Forelimb muscle (tissue), 1 donor: ENCODE data around the gene CLSTN2. TPM values are rescaled to one million over a fixed set of nuclear protein-coding genes. Genes with fewer than 3 reads are reported as not detected.

Source experiments
- DNase-seq: peaks from one replicate; pipeline ENCODE4 v3.0.0-alpha.2; 2013; ENCODE audit warnings: low read depth
- polyA plus RNA-seq: library from polyadenylated mRNA; unstranded; fragments of 120-200 nt; gene quantifications from one replicate; pipeline ENCODE4 v1.2.1, GENCODE V29; 2013; ENCODE audit not compliant: insufficient read length

The CLSTN2 gene
- polyA plus RNA-seq, 1 donor, result 2.1 TPM

DNA sequence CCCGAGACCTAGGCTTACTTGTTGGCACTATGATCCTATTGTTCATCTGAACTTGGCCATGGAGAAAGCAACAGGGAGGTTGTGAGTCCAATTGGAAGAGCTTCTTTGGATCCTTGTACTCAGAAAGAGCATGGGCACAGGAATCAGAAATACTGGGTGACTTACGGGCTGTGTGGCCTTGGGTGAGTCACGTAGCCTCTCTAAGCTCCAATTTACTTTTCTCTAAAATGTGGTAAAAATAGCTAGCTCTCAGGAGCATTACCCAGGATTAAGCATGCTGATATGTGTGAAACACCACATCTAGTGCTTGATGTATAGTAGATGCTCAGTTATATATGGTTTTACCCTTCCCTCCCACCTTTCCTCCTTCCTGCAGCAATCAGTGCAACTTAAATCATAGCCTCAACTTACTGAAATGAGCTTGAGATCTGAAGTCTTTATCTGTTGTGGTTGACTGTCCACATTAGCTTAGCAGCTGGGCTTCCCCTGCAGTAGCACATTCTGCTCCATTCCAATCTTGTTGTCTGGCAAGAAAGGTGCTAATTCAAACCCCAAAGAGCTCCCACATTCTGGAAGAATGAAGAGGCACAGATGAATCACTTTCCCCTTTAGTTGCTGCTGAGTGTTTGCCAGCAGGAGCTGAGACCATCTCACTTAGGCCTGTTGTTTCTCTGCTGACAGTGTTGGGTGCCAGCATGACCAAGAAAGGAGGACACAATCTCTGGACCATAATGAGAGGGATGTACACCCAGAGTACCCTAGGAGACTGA lies 443.8 kb downstream of the CLSTN2 start:
- DNase-seq, result no peak

DNA sequence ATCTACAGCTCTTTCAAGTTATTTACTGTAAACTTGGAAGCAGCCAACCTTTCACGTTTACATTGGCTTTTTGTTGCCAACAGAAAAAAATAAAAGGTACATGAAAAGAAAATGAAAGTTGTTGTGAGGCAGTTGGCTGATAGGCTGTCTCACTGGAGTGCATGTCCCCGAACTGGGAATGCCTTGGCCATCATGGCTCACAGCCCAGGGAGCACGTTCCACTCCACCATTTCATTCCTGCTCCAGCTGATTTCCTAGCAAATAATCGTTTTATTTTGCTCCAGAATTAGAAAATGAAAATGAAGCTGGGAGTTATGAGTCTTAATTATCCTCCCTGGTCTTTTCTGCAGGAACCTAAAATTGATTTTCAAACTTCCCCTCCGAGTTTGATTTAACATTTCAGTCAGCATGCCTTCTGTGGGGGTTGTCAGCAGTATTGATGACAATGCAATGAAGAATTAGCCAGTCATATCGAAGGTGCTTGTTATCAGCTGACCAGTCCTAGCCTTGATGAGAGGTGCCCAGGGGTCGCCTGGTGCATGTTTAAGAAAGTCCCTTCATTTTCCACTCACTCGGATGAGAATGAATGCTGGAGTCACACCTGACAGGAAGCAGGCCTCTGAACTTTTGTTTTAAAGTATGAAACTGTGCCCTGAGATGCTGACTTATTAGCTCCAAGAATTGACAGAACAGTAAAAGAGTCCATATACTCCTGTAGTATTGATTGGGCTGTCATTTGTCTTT lies 449.2 kb downstream of the CLSTN2 start:
- no peak for DNase-seq

GRCh38 chr3:140384876-140385275 lies 449.9 kb downstream of the CLSTN2 start:
- DNase-seq, result no peak

DNA sequence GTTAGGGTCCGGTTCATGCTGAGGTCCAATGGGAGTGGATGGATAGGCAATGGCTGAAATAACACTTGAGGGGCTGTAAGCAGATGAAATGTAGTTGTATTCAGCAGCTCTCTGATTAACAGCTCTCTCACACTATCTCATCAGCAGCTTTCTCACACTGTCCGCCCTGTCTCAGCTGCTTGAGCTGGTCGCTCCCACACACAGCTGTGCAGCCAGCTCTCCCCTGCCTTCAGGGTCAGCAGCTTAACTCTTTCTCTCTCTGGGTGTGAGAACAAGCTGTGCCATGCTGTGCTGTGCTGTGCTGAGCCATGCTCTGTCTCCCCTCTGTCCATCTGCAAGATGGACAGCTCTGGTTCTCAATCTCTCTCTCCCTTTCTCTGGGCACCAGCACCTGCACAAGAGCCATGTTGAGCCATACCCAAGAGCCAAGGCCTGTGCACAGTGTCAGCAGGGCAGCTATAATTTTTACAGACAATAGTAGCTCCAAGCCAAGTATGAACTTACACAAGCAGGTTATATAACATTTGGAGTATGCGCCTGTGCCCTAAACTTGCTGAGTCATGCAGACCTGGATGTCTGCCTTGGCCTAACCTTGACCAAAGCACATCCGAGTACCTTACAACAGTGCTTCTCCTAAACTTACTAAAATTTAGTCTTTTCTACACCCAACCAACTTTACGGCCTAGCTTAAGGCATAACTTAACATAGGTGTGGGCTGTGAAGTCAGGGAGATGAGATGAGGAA lies 451.5 kb downstream of the CLSTN2 start:
- DNase-seq, result no peak

DNA sequence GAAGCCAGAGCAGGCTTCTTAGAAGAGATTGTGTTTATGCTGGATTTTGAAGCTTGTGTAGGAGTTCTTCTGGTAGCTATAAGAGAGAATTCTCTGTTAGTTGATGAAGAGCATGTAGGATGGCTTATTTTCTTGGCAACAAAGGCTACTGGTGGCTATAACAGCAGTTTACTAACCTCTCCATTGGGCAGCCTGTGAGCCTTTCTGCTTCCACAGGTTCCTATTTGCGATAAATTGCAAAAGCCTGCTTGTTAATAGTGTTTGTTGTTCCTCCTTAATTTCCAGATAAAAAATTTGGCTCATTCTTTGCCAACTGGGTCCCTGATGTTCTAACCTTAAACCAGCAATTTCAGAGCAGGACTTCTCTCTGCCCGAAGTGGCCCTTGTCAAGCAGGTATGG lies 452.3 kb downstream of the CLSTN2 start:
- no peak for DNase-seq

DNA sequence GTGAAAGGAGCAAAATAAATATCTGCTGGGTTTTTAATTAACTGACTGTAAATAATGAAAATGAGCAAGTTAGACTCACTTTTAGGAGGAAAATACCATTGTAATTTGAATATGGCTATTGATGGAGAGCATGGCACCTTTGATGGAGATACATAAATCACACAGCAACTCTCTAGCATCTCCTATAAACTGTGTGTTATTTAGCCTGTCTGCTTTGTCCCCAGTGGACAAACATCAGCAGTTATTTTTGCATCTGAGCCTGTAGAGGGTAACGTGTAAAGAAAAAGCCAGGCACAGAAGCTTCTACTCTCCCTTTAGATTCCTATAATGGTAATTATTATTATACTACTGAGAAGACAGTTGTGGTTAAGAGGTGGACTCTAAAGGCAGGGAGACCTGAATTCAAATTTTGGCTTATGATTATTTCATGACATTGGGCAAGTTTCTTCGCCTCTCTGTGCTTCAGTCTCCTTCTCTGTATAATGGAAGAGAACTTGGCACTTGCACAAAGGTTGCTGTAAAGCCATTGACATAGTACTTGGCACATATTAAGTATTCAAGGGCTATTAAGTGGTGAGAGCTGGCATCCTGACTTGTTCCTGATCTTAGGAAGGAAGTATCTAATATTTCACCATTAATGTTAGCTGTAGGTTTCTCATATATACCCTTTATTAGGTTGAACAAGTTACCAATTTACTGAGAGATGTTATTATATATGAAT lies 453.4 kb downstream of the CLSTN2 start:
- DNase-seq, result no peak

DNA sequence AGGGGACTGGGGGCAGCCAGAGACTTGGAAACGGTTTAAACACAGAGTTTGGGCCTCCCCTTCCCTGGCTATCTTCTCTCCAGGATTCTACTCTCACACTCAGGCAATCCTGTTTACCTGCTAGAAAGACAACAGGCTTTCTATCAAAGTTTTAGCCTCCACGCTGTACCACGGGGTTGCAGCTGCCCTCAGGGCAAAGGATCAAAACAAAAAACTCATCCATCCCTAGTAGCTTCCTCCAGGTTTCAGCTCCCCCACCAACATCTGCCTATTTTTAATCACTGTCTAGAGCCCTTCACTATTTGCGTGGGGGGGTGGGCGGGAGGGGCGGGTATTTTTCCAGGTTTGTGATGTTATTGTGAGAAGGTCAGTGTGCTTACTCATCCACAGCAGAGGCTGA lies 456.1 kb downstream of the CLSTN2 start:
- DNase-seq, result no peak

DNA sequence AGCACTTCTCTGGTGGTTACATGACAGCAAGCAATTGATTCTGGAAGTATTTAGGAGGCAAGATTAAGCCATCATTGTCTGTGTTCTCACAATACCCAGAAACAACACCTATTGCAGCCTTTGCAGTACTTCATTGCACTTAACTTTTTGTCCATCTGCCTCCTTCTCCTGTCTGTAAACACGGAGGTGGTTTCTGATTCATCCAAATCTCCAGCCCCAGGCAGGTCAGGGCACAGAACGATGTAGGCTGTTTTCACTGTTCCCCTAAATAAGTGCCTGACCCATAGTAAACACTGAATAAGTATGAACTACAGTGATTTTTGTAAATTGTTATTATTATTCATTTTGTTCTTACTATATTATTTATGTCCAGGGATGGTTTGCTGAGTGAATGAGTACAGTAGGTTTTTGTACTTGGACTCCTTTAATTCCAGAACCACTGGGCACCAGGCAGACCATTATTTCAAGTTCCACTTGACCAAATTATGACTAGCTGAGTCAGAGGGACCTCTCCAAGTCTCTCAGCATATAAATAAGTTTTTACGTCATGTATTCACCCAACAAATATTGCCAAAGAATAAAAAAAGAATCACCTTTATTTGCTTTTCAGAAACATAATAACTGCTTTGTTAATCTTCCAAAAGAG lies 459.6 kb downstream of the CLSTN2 start:
- no peak for DNase-seq

GRCh38 chr3:140395134-140396075 lies 460.4 kb downstream of the CLSTN2 start:
- no peak for DNase-seq

DNA sequence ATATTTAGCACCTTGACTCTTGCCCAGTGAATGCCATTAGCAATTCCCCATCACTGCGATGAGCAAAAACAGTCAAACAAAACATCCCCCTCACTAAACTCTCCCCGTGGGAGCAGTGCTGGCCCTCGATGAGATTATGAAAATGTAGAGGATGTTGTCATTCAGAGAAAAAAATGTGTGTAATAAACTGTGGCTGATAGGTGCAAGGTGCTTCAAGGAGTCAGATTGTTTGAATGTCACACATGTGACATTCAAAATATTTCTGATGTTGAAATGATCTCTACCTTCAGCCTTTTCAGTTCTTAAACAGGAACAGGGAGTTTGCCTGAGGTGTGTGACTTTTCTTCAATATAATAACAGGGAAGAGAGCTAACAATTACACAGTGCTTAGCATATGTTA lies 461.1 kb downstream of the CLSTN2 start:
- DNase-seq, result no peak

- DNase-seq, result no peak
Measured at GRCh38 chr3:140397847-140398246, 462.9 kb downstream of the CLSTN2 start.

- no peak for DNase-seq
Measured at GRCh38 chr3:140398387-140398786, 463.4 kb downstream of the CLSTN2 start.

DNA sequence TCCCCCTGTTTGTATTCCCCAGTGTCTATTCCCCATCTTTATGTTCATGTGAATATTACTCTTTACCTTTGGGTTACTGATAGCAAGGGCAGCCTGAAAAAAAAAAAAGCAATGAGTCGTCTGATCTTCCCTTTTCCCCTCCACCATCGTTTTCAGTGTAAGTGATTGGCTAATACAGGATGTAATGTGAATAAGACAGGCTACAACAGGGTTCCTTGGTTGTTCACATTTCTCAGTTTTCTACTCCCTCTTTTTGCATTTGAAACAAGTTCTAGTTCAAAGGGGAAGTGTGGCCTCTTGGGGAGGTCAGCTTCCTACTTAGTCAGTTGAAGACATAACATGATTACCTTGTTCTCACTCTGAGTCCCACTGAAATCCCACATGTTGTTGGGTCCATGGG lies 464.9 kb downstream of the CLSTN2 start:
- no peak for DNase-seq

GRCh38 chr3:140403079-140403478 lies 468.1 kb downstream of the CLSTN2 start:
- DNase-seq, result no peak

DNA sequence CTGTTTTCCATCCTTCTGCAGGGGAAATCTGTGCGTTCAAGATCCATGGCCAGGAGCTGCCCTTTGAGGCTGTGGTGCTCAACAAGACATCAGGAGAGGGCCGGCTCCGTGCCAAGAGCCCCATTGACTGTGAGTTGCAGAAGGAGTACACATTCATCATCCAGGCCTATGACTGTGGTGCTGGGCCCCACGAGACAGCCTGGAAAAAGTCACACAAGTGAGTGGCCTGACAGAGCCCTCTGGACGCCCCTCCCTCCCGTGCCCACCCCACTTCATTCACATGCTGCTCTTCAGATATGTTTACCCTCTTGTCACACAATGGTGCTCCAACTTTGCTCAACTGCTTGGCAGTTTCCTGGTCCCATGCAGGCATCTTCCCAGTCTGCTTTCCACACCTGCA lies 468.6 kb downstream of the CLSTN2 start:
- DNase-seq, result no peak

DNA sequence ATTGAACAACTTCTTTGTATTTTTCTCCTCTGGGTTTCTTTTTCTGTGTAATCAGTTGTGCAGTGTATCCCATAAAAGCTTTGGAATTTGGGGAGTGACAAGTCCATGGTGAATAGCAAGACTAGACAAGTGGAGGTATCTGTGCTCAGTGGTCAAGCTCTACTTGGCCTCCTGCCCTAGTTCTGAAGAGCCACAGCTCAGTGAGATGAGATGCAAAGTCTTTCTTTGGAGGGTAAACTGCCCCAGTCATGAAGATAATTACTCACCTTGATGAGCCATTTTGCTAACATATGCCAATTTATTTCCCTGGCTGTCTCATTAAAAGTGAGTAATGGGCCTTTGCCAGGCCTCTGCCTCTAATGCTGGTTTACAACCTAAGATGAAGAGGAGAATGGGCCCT lies 471.7 kb downstream of the CLSTN2 start:
- DNase-seq, result no peak

GRCh38 chr3:140408252-140408651 lies 473.3 kb downstream of the CLSTN2 start:
- no peak for DNase-seq

GRCh38 chr3:140416666-140417065 lies 481.7 kb downstream of the CLSTN2 start:
- no peak for DNase-seq

GRCh38 chr3:140420621-140421357 lies 485.8 kb downstream of the CLSTN2 start:
- no peak for DNase-seq

GRCh38 chr3:140421884-140422283 lies 486.9 kb downstream of the CLSTN2 start:
- DNase-seq, result no peak
